Karpas-422 (cell line): ENCODE data around the gene RAP1GAP2. TPM values are rescaled to one million over a fixed set of nuclear protein-coding genes. Genes with fewer than 3 reads are reported as not detected.
"Not testable (repeated sequence)": the region's sequence is repeated elsewhere in the genome, so short reads cannot be mapped to it uniquely, and the experiment has no call there.

Experiments
- DNase-seq: peaks from one replicate; pipeline ENCODE4 v3.0.0-alpha.2; 2015
- H2AFZ ChIP-seq: fragments of 200-600 bp; sonication (generic); 2 replicates; pipeline ENCODE4 v1.6.1; 2014; ENCODE audit warnings: antibody characterized with exemption, low read length, mixed read lengths
- H3K27ac ChIP-seq: fragments of 200-600 bp; sonication (generic); 2 replicates; pipeline ENCODE4 v1.5.1; 2014; ENCODE audit warnings: mild to moderate bottlenecking, low read length, moderate library complexity
- H3K27me3 ChIP-seq: fragments of 200-600 bp; sonication (generic); 2 replicates; pipeline ENCODE4 v1.6.1; 2014; ENCODE audit warnings: low read length, mixed read lengths
- H3K36me3 ChIP-seq: fragments of 200-600 bp; sonication (generic); 2 replicates; pipeline ENCODE4 v1.6.1; 2014; ENCODE audit warnings: low read length, mixed read lengths; ENCODE audit not compliant: insufficient read depth
- H3K4me1 ChIP-seq: fragments of 200-600 bp; sonication (generic); 2 replicates; pipeline ENCODE4 v1.6.1; 2014; ENCODE audit warnings: mild to moderate bottlenecking, low read length, mixed read lengths
- H3K4me2 ChIP-seq: fragments of 200-600 bp; sonication (generic); 2 replicates; pipeline ENCODE4 v1.6.1; 2014; ENCODE audit warnings: low read length, low read depth, mild to moderate bottlenecking; ENCODE audit not compliant: poor library complexity, severe bottlenecking
- H3K4me3 ChIP-seq: fragments of 200-600 bp; sonication (generic); 2 replicates; pipeline ENCODE4 v1.5.1; 2014; ENCODE audit warnings: mild to moderate bottlenecking, antibody characterized with exemption, low read length, mixed read lengths
- H3K79me2 ChIP-seq: fragments of 200-600 bp; sonication (generic); 2 replicates; pipeline ENCODE4 v1.6.1; 2014; ENCODE audit warnings: mild to moderate bottlenecking, low read length, mixed read lengths
- H3K9ac ChIP-seq: fragments of 200-600 bp; sonication (generic); 2 replicates; pipeline ENCODE4 v1.6.0; 2014; ENCODE audit warnings: low read length
- H3K9me2 ChIP-seq: fragments of 200-600 bp; sonication (generic), shearing (Covaris generic); replicated peaks from 2 replicates; pipeline ENCODE4 v1.6.0; 2014; ENCODE audit warnings: mild to moderate bottlenecking, low read length, moderate library complexity; ENCODE audit not compliant: insufficient read depth
- H3K9me3 ChIP-seq: fragments of 300-700, 200-600 bp; sonication (generic); 2 replicates; pipeline ENCODE4 v1.6.1; 2014; ENCODE audit warnings: low read length, mixed read lengths
- H4K20me1 ChIP-seq: fragments of 200-600 bp; sonication (generic); 2 replicates; pipeline ENCODE4 v1.6.1; 2014; ENCODE audit warnings: mild to moderate bottlenecking, antibody characterized with exemption, low read length, low read depth; ENCODE audit not compliant: insufficient read depth
- total RNA-seq: library from RNA; depleted of rRNA; stranded (reverse); fragments of >200 nt; shearing (Covaris generic); gene quantifications from 2 replicates; pipeline ENCODE4 v1.2.3, GENCODE V29; 2014; ENCODE audit warnings: low replicate concordance

Gene RAP1GAP2
- total RNA-seq, 1 experiment from 2014 or later, result 6.0 TPM

DNA sequence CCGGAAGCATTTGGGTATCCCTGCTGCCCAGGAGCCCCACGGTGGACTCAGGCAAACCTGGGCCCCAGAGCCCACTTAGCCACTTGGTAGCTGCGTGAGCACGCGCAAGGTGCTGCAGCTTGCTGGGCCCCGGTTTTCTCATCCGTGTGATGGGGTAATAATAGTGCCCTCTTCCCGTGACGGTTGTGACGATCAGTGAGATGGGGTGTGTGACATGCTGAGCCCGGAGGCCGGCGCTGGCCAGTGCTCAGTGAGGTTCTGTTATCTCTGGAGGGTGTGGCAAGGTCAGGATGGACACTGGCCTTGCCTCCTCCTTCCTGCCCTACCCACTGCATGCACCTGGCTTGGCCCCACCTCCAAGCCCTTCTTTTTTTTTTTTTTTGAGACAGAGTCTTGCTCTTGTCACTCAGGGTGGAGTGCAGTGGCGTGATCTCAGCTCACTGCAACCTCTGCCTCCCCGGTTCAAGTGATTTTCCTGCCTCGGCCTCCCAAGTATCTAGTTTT is 82.6 kb downstream of the RAP1GAP2 start:
- Histone ChIP-seq H3K9me3 (no peaks in the 10 kb centered on the region), H3K36me3 (no peaks in the 10 kb centered on the region), H3K27me3 (no peaks in the 10 kb centered on the region), H3K9me2 (no peaks in the 10 kb centered on the region), H3K4me2 (no peak overlapping the region), H3K9ac (no peak overlapping the region), H3K4me3 (no peak overlapping the region), H2AFZ (no peak overlapping the region), H3K4me1 (no peaks in the 10 kb centered on the region), H3K27ac (no peak overlapping the region), H4K20me1 (no peaks in the 10 kb centered on the region), H3K79me2 (no peaks in the 10 kb centered on the region)
- no peak for DNase-seq

DNA sequence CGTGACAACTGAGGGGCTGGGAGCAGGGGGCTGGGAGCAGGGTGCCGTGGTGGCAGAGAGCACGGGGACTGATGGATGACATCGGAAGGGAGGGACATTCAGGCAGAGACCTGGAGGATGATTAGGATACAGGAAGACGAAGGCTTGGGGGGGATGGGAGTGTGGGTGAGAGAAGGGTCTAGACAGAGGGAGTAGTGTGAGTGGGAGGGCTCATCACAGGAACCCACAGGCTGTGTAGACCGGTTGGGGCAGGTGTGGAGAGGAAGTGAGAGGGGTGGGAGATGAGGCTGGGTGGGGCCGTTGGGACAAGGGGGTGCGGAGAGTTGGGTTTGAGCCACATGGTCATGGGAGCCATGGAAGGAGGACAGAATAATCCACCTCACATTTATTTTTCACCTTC is 83.8 kb downstream of the RAP1GAP2 start:
- no peak for DNase-seq
- Histone ChIP-seq H3K9me2 (no peaks in the 10 kb centered on the region), H3K27me3 (no peaks in the 10 kb centered on the region), H4K20me1 (no peaks in the 10 kb centered on the region), H3K4me1 (no peaks in the 10 kb centered on the region), H3K36me3 (no peaks in the 10 kb centered on the region), H3K9ac (no peak overlapping the region), H2AFZ (no peak overlapping the region), H3K4me3 (no peak overlapping the region), H3K9me3 (no peaks in the 10 kb centered on the region), H3K4me2 (no peak overlapping the region), H3K27ac (no peak overlapping the region), H3K79me2 (no peaks in the 10 kb centered on the region)

DNA sequence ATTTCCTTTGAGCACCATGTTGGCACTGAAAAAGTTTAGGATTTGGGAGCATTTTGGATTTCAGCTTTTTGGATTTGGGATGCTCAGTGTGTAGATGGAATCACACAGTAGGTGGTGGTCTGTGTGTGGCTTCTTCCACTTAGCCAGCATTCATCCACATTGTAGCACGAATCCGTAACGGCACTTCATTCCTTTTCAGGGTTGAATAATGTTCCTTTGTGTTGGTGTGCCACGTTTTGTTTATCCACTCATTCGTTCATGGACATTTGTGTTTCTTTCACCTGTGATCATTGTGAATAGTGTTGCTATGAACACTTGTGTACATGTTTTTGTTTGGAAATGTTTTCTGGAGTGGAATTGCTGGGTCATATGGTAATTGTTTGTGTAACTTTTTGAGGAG is 85.1 kb downstream of the RAP1GAP2 start:
- H4K20me1 ChIP-seq, result no peaks in the 10 kb centered on the region
- H3K4me3 ChIP-seq, result no peak overlapping the region
- no peaks in the 10 kb centered on the region for H3K4me1 ChIP-seq
- no peak overlapping the region for H3K27ac ChIP-seq
- no peak overlapping the region for H2AFZ ChIP-seq
- no peak overlapping the region for H3K4me2 ChIP-seq
- H3K9me2 ChIP-seq, result no peaks in the 10 kb centered on the region
- H3K36me3 ChIP-seq, result no peaks in the 10 kb centered on the region
- H3K27me3 ChIP-seq, result no peaks in the 10 kb centered on the region
- no peak for DNase-seq
- H3K9ac ChIP-seq, result no peak overlapping the region
- no peaks in the 10 kb centered on the region for H3K9me3 ChIP-seq
- H3K79me2 ChIP-seq, result no peaks in the 10 kb centered on the region

DNA sequence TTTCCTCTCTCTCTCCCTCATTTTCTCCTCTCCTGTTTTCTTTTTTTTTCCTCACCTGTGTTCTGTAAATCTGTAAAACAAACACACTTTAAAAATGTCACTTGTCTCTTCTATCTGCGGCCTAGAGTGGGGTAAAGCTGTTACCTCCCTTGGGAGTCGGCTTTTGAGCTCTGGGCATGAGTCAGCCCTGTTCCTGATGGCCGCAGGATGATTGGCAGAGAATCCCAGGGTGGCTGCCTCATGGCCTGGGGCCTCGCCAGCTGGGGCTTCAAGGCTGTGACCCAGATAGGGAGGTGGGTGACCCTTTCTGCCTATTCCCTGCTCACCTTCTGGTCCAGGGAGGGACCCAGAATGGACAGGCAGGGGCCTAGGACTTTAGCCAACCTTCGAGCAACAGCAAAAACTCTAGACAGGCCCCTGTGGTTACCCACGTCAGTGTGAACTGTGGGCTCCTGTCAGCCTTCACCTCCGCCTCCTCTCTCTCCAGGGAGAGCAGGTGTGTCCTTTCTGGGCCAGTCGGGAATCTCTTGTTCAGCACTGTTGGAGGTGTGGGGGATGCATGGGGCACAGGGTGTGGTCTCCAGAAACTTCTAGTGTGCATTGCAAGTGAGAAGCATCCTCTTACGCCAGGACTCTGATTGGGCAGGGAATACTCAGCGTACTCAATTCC is 87.4 kb downstream of the RAP1GAP2 start:
- no peak for DNase-seq
- no peak overlapping the region for H3K4me2 ChIP-seq
- no peak overlapping the region for H3K9ac ChIP-seq

DNA sequence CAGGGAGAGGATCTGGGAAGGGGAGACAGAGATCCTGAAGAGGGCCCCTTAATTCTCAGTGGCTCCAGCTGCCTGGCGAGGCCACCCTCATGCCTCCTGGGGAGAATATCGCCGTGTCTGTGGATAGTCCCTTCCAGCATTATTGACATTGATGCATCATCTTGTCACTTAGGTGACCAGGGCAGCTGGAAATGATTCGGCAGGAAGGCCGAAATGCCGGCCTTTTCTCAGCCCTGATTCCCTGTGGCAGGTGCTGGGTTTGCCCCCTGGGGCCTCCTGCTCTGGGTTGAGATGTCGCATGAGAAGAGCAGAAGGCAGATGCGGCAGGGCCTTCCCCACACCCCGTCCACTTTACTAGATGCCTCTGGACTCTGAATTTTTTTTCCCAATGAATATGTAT is 89.5 kb downstream of the RAP1GAP2 start:
- no peak overlapping the region for H3K9ac ChIP-seq

More for the DNA sequence above, 87.4 kb downstream of the RAP1GAP2 start:
- H3K4me1 ChIP-seq, result peaks cover 3% of the 10 kb centered on the region; the same call in 1 of the 2 replicates
- H3K79me2 ChIP-seq, result no peaks in the 10 kb centered on the region
- no peaks in the 10 kb centered on the region for H4K20me1 ChIP-seq
- no peaks in the 10 kb centered on the region for H3K9me2 ChIP-seq
- H3K27me3 ChIP-seq, result no peaks in the 10 kb centered on the region
- H3K27ac ChIP-seq, result no peak overlapping the region
- no peaks in the 10 kb centered on the region for H3K9me3 ChIP-seq
- no peaks in the 10 kb centered on the region for H3K36me3 ChIP-seq
- H3K4me3 ChIP-seq, result no peak overlapping the region
- H2AFZ ChIP-seq, result no peak overlapping the region

DNA sequence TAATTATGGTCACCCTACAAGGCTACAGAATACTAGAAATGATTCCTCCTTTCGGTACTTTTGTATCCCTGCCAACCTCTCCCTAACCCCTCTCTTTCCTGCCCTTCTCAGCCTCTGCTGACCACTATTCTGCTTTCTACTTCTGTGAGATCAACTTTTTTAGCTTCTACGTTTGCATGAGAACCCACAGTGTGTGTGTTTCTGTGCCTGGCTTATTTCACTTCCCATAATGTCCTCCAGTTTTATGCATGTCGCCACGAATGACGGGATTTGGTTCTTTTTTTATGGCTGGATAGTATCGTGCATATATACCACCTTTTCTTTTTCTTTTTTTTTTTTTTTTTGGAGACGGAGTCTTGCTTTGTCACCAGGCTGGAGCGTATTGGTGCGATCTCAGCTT is 92.1 kb downstream of the RAP1GAP2 start:
- H3K9me3 ChIP-seq, result no peaks in the 10 kb centered on the region
- H3K4me2 ChIP-seq, result no peak overlapping the region
- no peak overlapping the region for H3K27ac ChIP-seq
- no peaks in the 10 kb centered on the region for H3K36me3 ChIP-seq
- H3K79me2 ChIP-seq, result no peaks in the 10 kb centered on the region
- peaks cover 3% of the 10 kb centered on the region; the same call in 1 of the 2 replicates for H3K4me1 ChIP-seq
- no peak for DNase-seq
- H2AFZ ChIP-seq, result no peak overlapping the region
- no peaks in the 10 kb centered on the region for H3K27me3 ChIP-seq
- H3K9me2 ChIP-seq, result no peaks in the 10 kb centered on the region
- H3K4me3 ChIP-seq, result no peak overlapping the region
- H4K20me1 ChIP-seq, result no peaks in the 10 kb centered on the region
- H3K9ac ChIP-seq, result no peak overlapping the region

More for the DNA sequence above, 89.5 kb downstream of the RAP1GAP2 start:
- Histone ChIP-seq H2AFZ (no peak overlapping the region), H3K4me1 (peaks cover 3% of the 10 kb centered on the region; the same call in 1 of the 2 replicates), H4K20me1 (no peaks in the 10 kb centered on the region), H3K9me3 (no peaks in the 10 kb centered on the region), H3K27me3 (no peaks in the 10 kb centered on the region), H3K27ac (no peak overlapping the region), H3K4me3 (no peak overlapping the region), H3K9me2 (no peaks in the 10 kb centered on the region), H3K4me2 (no peak overlapping the region), H3K36me3 (no peaks in the 10 kb centered on the region), H3K79me2 (no peaks in the 10 kb centered on the region)
- DNase-seq, result no peak

DNA sequence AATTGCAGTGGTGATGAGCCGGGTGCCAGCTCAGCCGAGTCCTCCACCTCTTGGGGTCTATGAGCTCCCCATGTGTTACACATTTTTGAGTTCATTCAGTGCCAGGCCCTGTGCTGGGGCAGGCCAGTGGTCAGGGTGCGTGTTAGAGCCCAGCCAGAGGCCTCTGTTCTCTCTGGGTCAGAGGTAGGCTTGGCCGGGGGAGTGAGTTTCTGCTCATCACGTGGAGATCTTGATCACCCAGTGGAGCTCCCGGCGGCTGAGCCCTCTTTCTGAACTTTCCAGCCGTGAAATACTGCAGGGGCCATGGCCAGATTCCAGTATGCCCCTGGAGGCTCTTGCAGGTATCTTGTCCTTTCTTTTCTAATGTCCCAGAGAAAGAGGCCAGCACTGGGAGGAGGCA is 93.0 kb downstream of the RAP1GAP2 start:
- H4K20me1 ChIP-seq, result no peaks in the 10 kb centered on the region
- no peaks in the 10 kb centered on the region for H3K36me3 ChIP-seq
- DNase-seq, result no peak
- no peaks in the 10 kb centered on the region for H3K27me3 ChIP-seq
- no peak overlapping the region for H3K27ac ChIP-seq
- H3K9me3 ChIP-seq, result no peaks in the 10 kb centered on the region
- H3K4me3 ChIP-seq, result no peak overlapping the region
- H2AFZ ChIP-seq, result no peak overlapping the region
- H3K79me2 ChIP-seq, result no peaks in the 10 kb centered on the region
- H3K4me1 ChIP-seq, result peaks cover 3% of the 10 kb centered on the region; the same call in 1 of the 2 replicates
- no peak overlapping the region for H3K4me2 ChIP-seq
- no peaks in the 10 kb centered on the region for H3K9me2 ChIP-seq
- no peak overlapping the region for H3K9ac ChIP-seq

DNA sequence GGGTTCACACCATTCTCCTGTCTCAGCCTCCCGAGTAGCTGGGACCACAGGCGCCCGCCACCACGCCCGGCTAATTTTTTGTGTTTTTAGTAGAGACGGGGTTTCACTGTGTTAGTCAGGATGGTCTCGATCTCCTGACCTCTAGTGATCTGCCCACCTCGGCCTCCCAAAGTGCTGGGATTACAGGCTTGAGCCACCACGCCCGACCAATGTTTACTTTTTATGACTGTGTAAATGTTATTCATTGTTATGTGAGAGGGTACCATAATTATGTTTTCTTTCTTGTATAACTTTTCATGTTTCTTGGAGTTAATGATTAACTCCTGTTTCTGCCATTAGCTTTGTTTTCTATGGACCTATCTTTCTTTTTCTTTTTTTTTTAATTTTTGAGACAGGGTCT is 94.5 kb downstream of the RAP1GAP2 start:
- H3K9ac ChIP-seq, H3K79me2 ChIP-seq, H2AFZ ChIP-seq, H4K20me1 ChIP-seq, H3K36me3 ChIP-seq, H3K9me3 ChIP-seq, H3K9me2 ChIP-seq, DNase-seq, H3K4me1 ChIP-seq, H3K4me3 ChIP-seq, H3K27me3 ChIP-seq, H3K4me2 ChIP-seq, H3K27ac ChIP-seq: not testable (repeated sequence)
